HG02759 (cell line): Measurements from ENCODE around the gene TMEM9.

Experiments used
- ATAC-seq: cut with Tn5 transposase; IDR thresholded peaks from one replicate; pipeline ENCODE4 v1.9.1; 2021; ENCODE audit warnings: mild to moderate bottlenecking, moderate library complexity; ENCODE audit not compliant: unreplicated experiment

TMEM9 gene

GRCh38 chr1:201154389-201155165, at the start of gene TMEM9:
Gene TMEM9, minus strand, starts transcription at chr1:201154474. Its CDS starts 551 bp downstream, at chr1:201153923.
- peak; percentile 98 for ATAC-seq

GRCh38 chr1:201198598-201198997, 44.3 kb upstream of the TMEM9 start:
- no peak for ATAC-seq

- ATAC-seq, result no peak
Measured at GRCh38 chr1:201194046-201194445, 39.8 kb upstream of the TMEM9 start.

- ATAC-seq, result no peak
Measured at GRCh38 chr1:201192261-201192788, 38.1 kb upstream of the TMEM9 start.

GRCh38 chr1:201191653-201192260, 37.5 kb upstream of the TMEM9 start:
- ATAC-seq, result no peak

GRCh38 chr1:201190624-201191051, 36.4 kb upstream of the TMEM9 start, which contains the start of gene IGFN1:
Gene IGFN1, plus strand, starts transcription at chr1:201190824. Its CDS starts 2,470 bp downstream, at chr1:201193294.
- no peak for ATAC-seq

- ATAC-seq, result no peak
Measured at GRCh38 chr1:201190005-201190404, 35.7 kb upstream of the TMEM9 start.

- no peak for ATAC-seq
Measured at GRCh38 chr1:201189085-201189484, 34.8 kb upstream of the TMEM9 start.

- ATAC-seq, result no peak
Measured at GRCh38 chr1:201186192-201186591, 31.9 kb upstream of the TMEM9 start.

GRCh38 chr1:201185527-201186128, 31.4 kb upstream of the TMEM9 start:
- no peak for ATAC-seq

GRCh38 chr1:201185123-201185453, 30.8 kb upstream of the TMEM9 start:
- no peak for ATAC-seq

GRCh38 chr1:201184307-201185122, 30.2 kb upstream of the TMEM9 start:
- no peak for ATAC-seq

GRCh38 chr1:201183753-201184152, 29.5 kb upstream of the TMEM9 start:
- no peak for ATAC-seq

- ATAC-seq, result no peak
Measured at GRCh38 chr1:201183209-201183608, 28.9 kb upstream of the TMEM9 start.

- ATAC-seq, result no peak
Measured at GRCh38 chr1:201181726-201182125, 27.5 kb upstream of the TMEM9 start.

GRCh38 chr1:201181323-201181722, 27.0 kb upstream of the TMEM9 start:
- ATAC-seq, result no peak

- no peak for ATAC-seq
Measured at GRCh38 chr1:201180901-201181300, 26.6 kb upstream of the TMEM9 start.

GRCh38 chr1:201180141-201180540, 25.9 kb upstream of the TMEM9 start:
- no peak for ATAC-seq

- ATAC-seq, result no peak
Measured at GRCh38 chr1:201178718-201179117, 24.4 kb upstream of the TMEM9 start.

- ATAC-seq, result no peak
Measured at GRCh38 chr1:201176940-201177339, 22.7 kb upstream of the TMEM9 start.
